ENCODE measurements around the gene KLHL15. TPM values are rescaled to one million over a fixed set of nuclear protein-coding genes. Genes with fewer than 3 reads are reported as not detected.

Gene KLHL15
- total and polyA plus RNA-seq, 12 donors, result 1.2 to 7.9 (median 7.3) TPM

GRCh38 chrX:23936180-23936579 is 90.8 kb downstream of the KLHL15 start:
- H3K9me3 ChIP-seq, result no peaks in the 10 kb centered on the region
- H3K4me3 ChIP-seq, result no peak overlapping the region
- H3K27me3 ChIP-seq, result peaks cover 0 to 55% (median 0%) of the 10 kb centered on the region in 7 donors
- H3K4me1 ChIP-seq, result no peaks in the 10 kb centered on the region
- TF ChIP-seq CTCF (IDR thresholded peaks at IDR 0.05), result no peak
- no peak for ATAC-seq
- H3K36me3 ChIP-seq, result no peaks in the 10 kb centered on the region
- WGBS, 2 donors, result 43 to 48% methylated on average over 1 of the region's 1 CpG
- intact Hi-C loops (cut with DNase I), result no loop called here
- DNase-seq, result no peak
- no peak overlapping the region for H3K27ac ChIP-seq

- Histone ChIP-seq H3K9me3 (no peaks in the 10 kb centered on the region), H3K4me1 (no peaks in the 10 kb centered on the region), H3K27ac (no peak overlapping the region), H3K36me3 (no peaks in the 10 kb centered on the region), H3K4me3 (no peak overlapping the region), H3K27me3 (peaks cover 0 to 49% (median 0%) of the 10 kb centered on the region in 7 donors)
- no peak for DNase-seq
- intact Hi-C loops (cut with DNase I), result no loop called here
- TF ChIP-seq CTCF (IDR thresholded peaks at IDR 0.05), result no peak
- ATAC-seq, result no peak
- 74 to 75% methylated on average over 11 of the region's 11 CpGs for WGBS, 2 donors
Observed at GRCh38 chrX:23935106-23935505, 91.9 kb downstream of the KLHL15 start.

Other genes starting within 250 kb of the KLHL15 start
- 100 to 1,000 TPM in 5 of 10 donors, 10 to 100 TPM in 5; 73.5 to 273 (median 102) TPM for gene SAT1, start 244.0 kb downstream of the KLHL15 start, total RNA-seq
- 100 to 1,000 TPM; 508 to 884 TPM for gene SAT1, start 244.0 kb downstream of the KLHL15 start, polyA plus RNA-seq
- gene APOO, start 119.2 kb downstream of the KLHL15 start, total RNA-seq, result 100 to 1,000 TPM in 7 of 10 donors, 10 to 100 TPM in 3; 73.5 to 132 (median 103) TPM
- gene APOO, start 119.2 kb downstream of the KLHL15 start, polyA plus RNA-seq, result 10 to 100 TPM; 60.9 to 64.9 TPM
- gene CXorf58, start 119.2 kb downstream of the KLHL15 start, total RNA-seq, result 1 to 10 TPM in 1 of 10 donors, under 1 TPM in 7, not detected in 2; 0.13 to 1.1 (median 0.33) TPM
- under 1 TPM; 0.09 to 0.29 TPM for gene CXorf58, start 119.2 kb downstream of the KLHL15 start, polyA plus RNA-seq
- 100 to 1,000 TPM in 1 of 10 donors, 10 to 100 TPM in 9; 68.7 to 104 (median 80.6) TPM for gene EIF2S3, start 27.8 kb upstream of the KLHL15 start, total RNA-seq
- gene EIF2S3, start 27.8 kb upstream of the KLHL15 start, polyA plus RNA-seq, result 10 to 100 TPM; 28.4 to 38.6 TPM
- 10 to 100 TPM; 32.0 to 57.6 (median 38.3) TPM for gene ZFX, start 122.5 kb upstream of the KLHL15 start, total RNA-seq
- 1 to 10 TPM; 3.2 to 9.9 TPM for gene ZFX, start 122.5 kb upstream of the KLHL15 start, polyA plus RNA-seq

Measured in heart right ventricle (tissue), 16 donors.